Measurements from ENCODE around the gene ATXN2L. TPM values are rescaled to one million over a fixed set of nuclear protein-coding genes. Genes with fewer than 3 reads are reported as not detected.

Gene ATXN2L
- total RNA-seq, 1 donor, result 98.0 TPM

Small RNAs within 50 kb of the gene (small RNA-seq; reads per million reads assigned to genes)
- not detected for gene RF00416

Other genes with a start within 250 kb of the ATXN2L start
- 0.27 TPM for gene SULT1A2, start 225.9 kb upstream of the ATXN2L start, total RNA-seq
- gene SULT1A1, start 213.0 kb upstream of the ATXN2L start, total RNA-seq, result 24.0 TPM
- gene NPIPB8, start 184.9 kb upstream of the ATXN2L start, total RNA-seq, result not detected
- gene EIF3C, start 111.5 kb upstream of the ATXN2L start, total RNA-seq, result 361 TPM
- gene NPIPB9, start 71.2 kb upstream of the ATXN2L start, total RNA-seq, result 0.54 TPM
- 162 TPM for gene TUFM, start 23.3 kb downstream of the ATXN2L start, total RNA-seq
- 35.0 TPM for gene SH2B1, start 40.8 kb downstream of the ATXN2L start, total RNA-seq
- gene ATP2A1, start 55.5 kb downstream of the ATXN2L start, total RNA-seq, result 0.54 TPM
- gene RABEP2, start 102.2 kb downstream of the ATXN2L start, total RNA-seq, result 51.7 TPM
- gene CD19, start 109.0 kb downstream of the ATXN2L start, total RNA-seq, result 1.6 TPM
- 30.2 TPM for gene NFATC2IP, start 127.9 kb downstream of the ATXN2L start, total RNA-seq
- gene SPNS1, start 151.8 kb downstream of the ATXN2L start, total RNA-seq, result 35.5 TPM
- gene LAT, start 162.1 kb downstream of the ATXN2L start, total RNA-seq, result 3.0 TPM